K562 (cell line): Measurements from ENCODE around the gene NSUN2. TPM values are rescaled to one million over a fixed set of nuclear protein-coding genes. Genes with fewer than 3 reads are reported as not detected.

Experiments
- CREB1 ChIP-seq, 2 experiments: sonication (generic) in 1 of 2; formaldehyde crosslinking in 1 of 2; IDR thresholded peaks; 2 replicates each; pipeline versions ENCODE4 v1.6.1 to v1.8.0; 2012 to 2022; ENCODE audit warnings: inconsistent platforms in 1 of 2, mild to moderate bottlenecking in 1 of 2, missing genetic modification reagents in 1 of 2, moderate library complexity in 1 of 2
- E2F3 ChIP-seq: fragments of 250-450 bp; sonication (Bioruptor Pico); IDR thresholded peaks from 2 replicates; pipeline ENCODE4 v1.4.0; 2020; ENCODE audit warnings: mild to moderate bottlenecking
- ERF ChIP-seq: fragments of 450-650 bp; formaldehyde crosslinking; IDR thresholded peaks from 2 replicates; pipeline ENCODE4 v1.4.0; 2020; ENCODE audit warnings: mild to moderate bottlenecking, mixed read lengths
- FIP1L1 ChIP-seq: fragments of 200-400 bp; formaldehyde crosslinking; IDR thresholded peaks from 2 replicates; pipeline ENCODE4 v1.6.1; 2018; ENCODE audit warnings: mild to moderate bottlenecking, low read depth, low read length; ENCODE audit not compliant: poor library complexity, severe bottlenecking
- FOXA3 ChIP-seq, 2 experiments: fragments of 450-650 bp in 1 of 2; sonication (generic) in 1 of 2; formaldehyde crosslinking; IDR thresholded peaks in 1 of 2; conservative IDR thresholded peaks in 1 of 2; 2 replicates each; pipeline versions ENCODE4 v1.4.0 to v1.8.0; 2020 to 2022; ENCODE audit warnings: mild to moderate bottlenecking in 2 of 2, missing genetic modification reagents in 1 of 2
- FOXP1 ChIP-seq: sonication (generic); formaldehyde crosslinking; IDR thresholded peaks from 2 replicates; pipeline ENCODE4 v1.8.0; 2022; ENCODE audit warnings: mild to moderate bottlenecking, missing genetic modification reagents
- HDAC6 ChIP-seq: IDR thresholded peaks from 2 replicates; pipeline ENCODE4 v1.6.1; 2012; ENCODE audit warnings: low read depth, mild to moderate bottlenecking, control low read depth, inconsistent platforms, low read length, moderate library complexity
- HNRNPL ChIP-seq: fragments of 200-400 bp; formaldehyde crosslinking; IDR thresholded peaks from 2 replicates; pipeline ENCODE4 v1.6.1; 2017; ENCODE audit warnings: low read depth, mild to moderate bottlenecking, low read length
- L3MBTL2 ChIP-seq: fragments of 450-650 bp; IDR thresholded peaks from 2 replicates; pipeline ENCODE4 v1.6.1; 2016; ENCODE audit warnings: mild to moderate bottlenecking, moderate library complexity
- MTA2 ChIP-seq: fragments of 450-650 bp; IDR thresholded peaks from 2 replicates; pipeline ENCODE4 v1.6.1; 2016; ENCODE audit warnings: low read depth
- NONO ChIP-seq, 2 experiments: fragments of 200-400 bp in 1 of 2; fragments of 450-650 bp in 1 of 2; formaldehyde crosslinking in 1 of 2; IDR thresholded peaks; 2 replicates each; pipeline ENCODE4 v1.6.1; 2017; ENCODE audit warnings: low read depth in 2 of 2, mild to moderate bottlenecking in 2 of 2, moderate library complexity in 2 of 2, low read length in 1 of 2
- NR3C1 ChIP-seq: sonication (generic); formaldehyde crosslinking; IDR thresholded peaks from 2 replicates; pipeline ENCODE4 v1.8.1; 2022; ENCODE audit warnings: missing genetic modification reagents
- PHB ChIP-seq: fragments of 250-450 bp; sonication (Bioruptor Pico); IDR thresholded peaks from 2 replicates; pipeline ENCODE4 v1.5.0; 2021
- PHB2 ChIP-seq: fragments of 450-650 bp; IDR thresholded peaks from 2 replicates; pipeline ENCODE4 v1.6.1; 2017; ENCODE audit warnings: low read depth
- PHF8 ChIP-seq: fragments of 200-600 bp; sonication (generic); IDR thresholded peaks from 2 replicates; pipeline ENCODE4 v1.6.1; 2012; ENCODE audit warnings: mixed run types, mild to moderate bottlenecking, inconsistent platforms, low read length, moderate library complexity, borderline replicate concordance
- SIN3A ChIP-seq, 2 experiments: fragments of 150-350 bp in 1 of 2; IDR thresholded peaks; 2 replicates each; pipeline ENCODE4 v1.6.1; 2011 to 2016; ENCODE audit warnings: borderline replicate concordance in 2 of 2, low read depth in 2 of 2, low read length in 2 of 2, mild to moderate bottlenecking in 2 of 2, moderate library complexity in 2 of 2; ENCODE audit not compliant: control insufficient read depth in 1 of 2
- YY1 ChIP-seq, 3 experiments: IDR thresholded peaks; 2 replicates each; pipeline ENCODE4 v1.6.1; 2011; ENCODE audit warnings: low read length in 2 of 3, mild to moderate bottlenecking in 2 of 3, moderate library complexity in 2 of 3, borderline replicate concordance in 1 of 3, control low read depth in 1 of 3, low read depth in 1 of 3; ENCODE audit not compliant: insufficient read depth in 3 of 3, insufficient replicate concordance in 2 of 3, control insufficient read depth in 1 of 3, insufficient read length in 1 of 3; ENCODE audit errors: extremely low read depth in 1 of 3
- ZBTB1 ChIP-seq: sonication (generic); formaldehyde crosslinking; IDR thresholded peaks from 2 replicates; pipeline ENCODE4 v1.8.1; 2023; ENCODE audit warnings: missing genetic modification reagents, low read depth, mild to moderate bottlenecking, borderline replicate concordance
- ZNF143 ChIP-seq: sonication (generic); formaldehyde crosslinking; IDR thresholded peaks from 2 replicates; pipeline ENCODE4 v1.9.0; 2022; ENCODE audit warnings: mild to moderate bottlenecking, missing genetic modification reagents
- ZNF311 ChIP-seq: fragments of 250-450 bp; sonication (Bioruptor Pico); IDR thresholded peaks from 2 replicates; pipeline ENCODE4 v1.4.0; 2020; ENCODE audit warnings: mild to moderate bottlenecking, moderate library complexity
- polyA plus RNA-seq, 8 experiments: library from polyadenylated mRNA; depleted of rRNA in 4 of 8; stranded (reverse) in 5 of 8; unstranded in 3 of 8; fragments of >200 nt; fragmentation: Nextera tagmentation in 2 of 8; fragmentation: Illumina TruSeq in 1 of 8; extraction: Ambion mirVana in 2 of 8; extraction: Trizol in 1 of 8; gene quantifications; 2 replicates each; pipeline versions ENCODE4 v1.2.1 to v1.2.3, GENCODE V29; 2011 to 2014; ENCODE audit warnings: inconsistent platforms in 1 of 8, missing spikeins in 1 of 8
- total RNA-seq, 7 experiments: library from RNA; depleted of rRNA in 6 of 7; stranded (reverse); fragments of >200 nt in 6 of 7; fragmentation: Illumina TruSeq in 2 of 7; extraction: Trizol in 2 of 7; gene quantifications; 2 replicates each; pipeline versions ENCODE4 v1.2.1 to v1.2.3, GENCODE V29; 2011 to 2021; ENCODE audit warnings: low replicate concordance in 1 of 7
- TF ChIP-seq, protein P1 (sequence below): fragments of 250-450 bp; sonication (Bioruptor Pico); IDR thresholded peaks from 2 replicates; pipeline ENCODE4 v1.6.1; 2021; ENCODE audit warnings: mild to moderate bottlenecking
- TF ChIP-seq, protein P2 (sequence below): fragments of 450-650 bp; IDR thresholded peaks from 2 replicates; pipeline ENCODE4 v1.6.1; 2016; ENCODE audit warnings: missing biosample characterization, missing genetic modification characterization
- TF ChIP-seq, protein P3 (sequence below), 2 experiments: IDR thresholded peaks; 2 replicates each; pipeline ENCODE4 v1.6.1; 2011; ENCODE audit warnings: borderline replicate concordance in 1 of 2, control low read depth in 1 of 2, low read depth in 1 of 2, low read length in 1 of 2, mild to moderate bottlenecking in 1 of 2, mixed read lengths in 1 of 2, moderate library complexity in 1 of 2; ENCODE audit not compliant: insufficient read depth in 1 of 2, insufficient read length in 1 of 2, poor library complexity in 1 of 2, severe bottlenecking in 1 of 2; ENCODE audit errors: extremely low read depth in 1 of 2

NSUN2 gene
- total and polyA plus RNA-seq, 9 of the 15 experiments (the other 6 are each of a cell fraction or from before 2014, with no cell fraction given), result 9.2 to 167 (median 127) TPM

- peak; percentile 53; the same call in 1 of the 2 replicates for TF ChIP-seq L3MBTL2
- peak; percentile 77; the same call in 1 of the 2 replicates for TF ChIP-seq FOXP1
- peak in 2 of 3 experiments; percentile 10 to 25 for TF ChIP-seq YY1 (IDR thresholded peaks at IDR 0.05; ENCODE audit: borderline replicate concordance in 1 of 3, control insufficient read depth in 1 of 3, extremely low read depth in 1 of 3, insufficient read depth in 3 of 3, insufficient read length in 1 of 3, insufficient replicate concordance in 2 of 3, low read depth in 1 of 3, low read length in 2 of 3)
- peak; percentile 91 for TF ChIP-seq HNRNPL
- peak; percentile 56; the same call in 1 of the 2 replicates for TF ChIP-seq PHF8
- peak; percentile 23; the same call in 1 of the 2 replicates for TF ChIP-seq CREB1 (IDR thresholded peaks at IDR 0.05)
- no peak for TF ChIP-seq CREB1 (CRISPR knock-in tag; IDR thresholded peaks at IDR 0.05)
- TF ChIP-seq, protein P1, sequence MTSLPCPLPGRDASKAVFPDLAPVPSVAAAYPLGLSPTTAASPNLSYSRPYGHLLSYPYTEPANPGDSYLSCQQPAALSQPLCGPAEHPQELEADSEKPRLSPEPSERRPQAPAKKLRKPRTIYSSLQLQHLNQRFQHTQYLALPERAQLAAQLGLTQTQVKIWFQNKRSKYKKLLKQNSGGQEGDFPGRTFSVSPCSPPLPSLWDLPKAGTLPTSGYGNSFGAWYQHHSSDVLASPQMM (CRISPR knock-in tag), result no peak
- TF ChIP-seq, protein P2, sequence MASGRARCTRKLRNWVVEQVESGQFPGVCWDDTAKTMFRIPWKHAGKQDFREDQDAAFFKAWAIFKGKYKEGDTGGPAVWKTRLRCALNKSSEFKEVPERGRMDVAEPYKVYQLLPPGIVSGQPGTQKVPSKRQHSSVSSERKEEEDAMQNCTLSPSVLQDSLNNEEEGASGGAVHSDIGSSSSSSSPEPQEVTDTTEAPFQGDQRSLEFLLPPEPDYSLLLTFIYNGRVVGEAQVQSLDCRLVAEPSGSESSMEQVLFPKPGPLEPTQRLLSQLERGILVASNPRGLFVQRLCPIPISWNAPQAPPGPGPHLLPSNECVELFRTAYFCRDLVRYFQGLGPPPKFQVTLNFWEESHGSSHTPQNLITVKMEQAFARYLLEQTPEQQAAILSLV (tag), result no peak
- no peak for TF ChIP-seq MTA2
- 0 out of 2 replicates have a peak, but pooled peaks have one; percentile 60 for TF ChIP-seq NR3C1 (CRISPR knock-in tag)
- TF ChIP-seq ZNF311 (CRISPR knock-in tag), result no peak
- TF ChIP-seq, protein P3, sequence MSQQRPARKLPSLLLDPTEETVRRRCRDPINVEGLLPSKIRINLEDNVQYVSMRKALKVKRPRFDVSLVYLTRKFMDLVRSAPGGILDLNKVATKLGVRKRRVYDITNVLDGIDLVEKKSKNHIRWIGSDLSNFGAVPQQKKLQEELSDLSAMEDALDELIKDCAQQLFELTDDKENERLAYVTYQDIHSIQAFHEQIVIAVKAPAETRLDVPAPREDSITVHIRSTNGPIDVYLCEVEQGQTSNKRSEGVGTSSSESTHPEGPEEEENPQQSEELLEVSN (IDR thresholded peaks at IDR 0.05; ENCODE audit: borderline replicate concordance in 1 of 2, extremely low read depth in 1 of 2, insufficient read depth in 1 of 2, insufficient read length in 1 of 2, low read depth in 1 of 2, low read length in 1 of 2, poor library complexity in 1 of 2, severe bottlenecking in 1 of 2), result peak; percentile 41 to 71
- 0 out of 2 replicates have a peak, but pooled peaks have one; percentile 21 for TF ChIP-seq ERF (CRISPR knock-in tag)
- TF ChIP-seq ZBTB1 (CRISPR knock-in tag), result 0 out of 2 replicates have a peak, but pooled peaks have one; percentile 19
- 0 out of 2 replicates have a peak, but pooled peaks have one; percentile 12 for TF ChIP-seq E2F3 (CRISPR knock-in tag)
- TF ChIP-seq ZNF143 (CRISPR knock-in tag), result 0 out of 2 replicates have a peak, but pooled peaks have one; percentile 39
- TF ChIP-seq HDAC6, result 0 out of 2 replicates have a peak, but pooled peaks have one; percentile 14
- TF ChIP-seq NONO (IDR thresholded peaks at IDR 0.05; ENCODE audit: low read depth in 2 of 2, low read length in 1 of 2), result 0 out of 4 replicates have a peak, but pooled peaks of 1 of the 2 experiments have one; percentile 30
- TF ChIP-seq PHB (CRISPR knock-in tag), result 0 out of 2 replicates have a peak, but pooled peaks have one; percentile 4
- TF ChIP-seq FIP1L1, result no peak
- TF ChIP-seq PHB2, result no peak
- peak in 1 of 2 experiments; percentile 51; a peak in 1 of 4 replicates for TF ChIP-seq SIN3A (IDR thresholded peaks at IDR 0.05; ENCODE audit: borderline replicate concordance in 2 of 2, control insufficient read depth in 1 of 2, low read depth in 2 of 2, low read length in 2 of 2)
- TF ChIP-seq FOXA3 (CRISPR knock-in tag; conservative IDR thresholded peaks at IDR 0.05 in 1 of 2, IDR thresholded peaks at IDR 0.05 in 1 of 2), result peak in 1 of 2 experiments; percentile 53; a peak in 1 of 4 replicates
Observed at GRCh38 chr5:6633469-6634245, 813 bp upstream of the NSUN2 start (continued).
